AG08396 (cell line): ENCODE results near the gene TUBAL3.

Experiments
- DNase-seq: peaks from one replicate; pipeline ENCODE4 v3.0.0; 2012; ENCODE audit warnings: low spot score, mixed read lengths

The TUBAL3 gene

GRCh38 chr10:5404208-5405041 is at the start of gene TUBAL3:
Gene TUBAL3 (minus strand): TSS chr10:5404828. CDS start chr10:5404792, 36 bp downstream.
- DNase-seq = no peak

- DNase-seq = no peak
Observed at GRCh38 chr10:5453749-5454489, 49.3 kb upstream of the TUBAL3 start.

GRCh38 chr10:5450605-5451384 is 46.2 kb upstream of the TUBAL3 start:
- no peak for DNase-seq

- DNase-seq = peak; percentile 69
Observed at GRCh38 chr10:5449823-5450222, 45.2 kb upstream of the TUBAL3 start.

GRCh38 chr10:5449227-5449626 is 44.6 kb upstream of the TUBAL3 start:
- no peak for DNase-seq

GRCh38 chr10:5448333-5449001 is 43.8 kb upstream of the TUBAL3 start:
- no peak for DNase-seq

GRCh38 chr10:5447611-5448071 is 43.0 kb upstream of the TUBAL3 start:
- DNase-seq = no peak

- no peak for DNase-seq
Observed at GRCh38 chr10:5447056-5447455, 42.4 kb upstream of the TUBAL3 start.

GRCh38 chr10:5446390-5446926 is 41.8 kb upstream of the TUBAL3 start:
- DNase-seq = peak; percentile 92

- no peak for DNase-seq
Observed at GRCh38 chr10:5445006-5445405, 40.4 kb upstream of the TUBAL3 start.

- no peak for DNase-seq
Observed at GRCh38 chr10:5443429-5443828, 38.8 kb upstream of the TUBAL3 start.

GRCh38 chr10:5442990-5443370 is 38.4 kb upstream of the TUBAL3 start:
- no peak for DNase-seq

- DNase-seq = peak; percentile 35
Observed at GRCh38 chr10:5442065-5442989, 37.7 kb upstream of the TUBAL3 start.

- no peak for DNase-seq
Observed at GRCh38 chr10:5441106-5441505, 36.5 kb upstream of the TUBAL3 start.

- no peak for DNase-seq
Observed at GRCh38 chr10:5440206-5440605, 35.6 kb upstream of the TUBAL3 start.

GRCh38 chr10:5435328-5435727 is 30.7 kb upstream of the TUBAL3 start:
- no peak for DNase-seq

GRCh38 chr10:5434017-5434753 is 29.6 kb upstream of the TUBAL3 start:
- DNase-seq = peak; percentile 38

GRCh38 chr10:5433182-5433581 is 28.6 kb upstream of the TUBAL3 start:
- no peak for DNase-seq

GRCh38 chr10:5428133-5428532 is 23.5 kb upstream of the TUBAL3 start:
- no peak for DNase-seq

- DNase-seq = no peak
Observed at GRCh38 chr10:5424751-5425150, 20.1 kb upstream of the TUBAL3 start.
